Measurements from ENCODE around the gene LIME1.

The LIME1 gene

GRCh38 chr20:63701329-63702035 lies 35.0 kb upstream of the LIME1 start:
- TF ChIP-seq GATA2 (IDR thresholded peaks at IDR 0.05; ENCODE audit: low read depth, low read length) (no peak), GATA3 (IDR thresholded peaks at IDR 0.05; ENCODE audit: low read depth, low read length) (no peak)

GRCh38 chr20:63702036-63702665 lies 34.3 kb upstream of the LIME1 start:
- no peak for TF ChIP-seq GATA3 (IDR thresholded peaks at IDR 0.05; ENCODE audit: low read depth, low read length)
- no peak for TF ChIP-seq GATA2 (IDR thresholded peaks at IDR 0.05; ENCODE audit: low read depth, low read length)

- TF ChIP-seq GATA3 (IDR thresholded peaks at IDR 0.05; ENCODE audit: low read depth, low read length) (no peak), GATA2 (IDR thresholded peaks at IDR 0.05; ENCODE audit: low read depth, low read length) (no peak)
Observed at GRCh38 chr20:63702751-63703470, 33.6 kb upstream of the LIME1 start.

GRCh38 chr20:63703471-63703975 lies 32.9 kb upstream of the LIME1 start:
- no peak for TF ChIP-seq GATA2 (IDR thresholded peaks at IDR 0.05; ENCODE audit: low read depth, low read length)
- no peak for TF ChIP-seq GATA3 (IDR thresholded peaks at IDR 0.05; ENCODE audit: low read depth, low read length)

GRCh38 chr20:63703976-63704748 lies 32.3 kb upstream of the LIME1 start:
- TF ChIP-seq GATA2 (IDR thresholded peaks at IDR 0.05; ENCODE audit: low read depth, low read length), result no peak
- no peak for TF ChIP-seq GATA3 (IDR thresholded peaks at IDR 0.05; ENCODE audit: low read depth, low read length)

- TF ChIP-seq GATA3 (IDR thresholded peaks at IDR 0.05; ENCODE audit: low read depth, low read length) (no peak), GATA2 (IDR thresholded peaks at IDR 0.05; ENCODE audit: low read depth, low read length) (no peak)
Observed at GRCh38 chr20:63704749-63705117, 31.7 kb upstream of the LIME1 start.

GRCh38 chr20:63705232-63706026 lies 31.0 kb upstream of the LIME1 start:
- TF ChIP-seq GATA2 (IDR thresholded peaks at IDR 0.05; ENCODE audit: low read depth, low read length) (no peak), GATA3 (IDR thresholded peaks at IDR 0.05; ENCODE audit: low read depth, low read length) (no peak)

GRCh38 chr20:63706027-63706695 lies 30.3 kb upstream of the LIME1 start:
- TF ChIP-seq GATA2 (IDR thresholded peaks at IDR 0.05; ENCODE audit: low read depth, low read length), result no peak
- TF ChIP-seq GATA3 (IDR thresholded peaks at IDR 0.05; ENCODE audit: low read depth, low read length), result no peak

GRCh38 chr20:63706852-63707557 lies 29.5 kb upstream of the LIME1 start:
- TF ChIP-seq GATA3 (IDR thresholded peaks at IDR 0.05; ENCODE audit: low read depth, low read length) (no peak), GATA2 (IDR thresholded peaks at IDR 0.05; ENCODE audit: low read depth, low read length) (no peak)

- TF ChIP-seq GATA2 (IDR thresholded peaks at IDR 0.05; ENCODE audit: low read depth, low read length), result no peak
Observed at GRCh38 chr20:63707558-63708300, 28.7 kb upstream of the LIME1 start, which contains the start of the genes ARFRP1 and ZGPAT. TSS of gene ARFRP1 (minus strand) at chr20:63707976. CDS start at chr20:63707091, 885 bp downstream. TSS of gene ZGPAT (plus strand) at chr20:63708039. CDS start at chr20:63708581, 542 bp downstream.

All from SH-SY5Y (cell line).